Measurements from ENCODE around the gene ARFGAP3.

Gene ARFGAP3

GRCh38 chr22:42764895-42765363, 92.1 kb downstream of the ARFGAP3 start:
- H3K4me3 ChIP-seq (ENCODE audit: low read length) = peak overlapping the region; percentile 38
- no peaks in the 10 kb centered on the region for H3K9me2 ChIP-seq (replicated peaks; ENCODE audit: control insufficient read depth, low read length)
- H3K9me3 ChIP-seq (ENCODE audit: control insufficient read depth, insufficient read depth, low read length) = no peaks in the 10 kb centered on the region
- no peaks in the 10 kb centered on the region for H3K36me3 ChIP-seq (ENCODE audit: control insufficient read depth, low read length)
- peak overlapping the region; percentile 51 for H3K4me2 ChIP-seq (ENCODE audit: low read length)
- no peak for TF ChIP-seq EZH2phosphoT487 (IDR thresholded peaks at IDR 0.05; ENCODE audit: borderline replicate concordance, low read length)
- no peaks in the 10 kb centered on the region for H3K27me3 ChIP-seq (ENCODE audit: control insufficient read depth, low read length)
- no peaks in the 10 kb centered on the region for H4K20me1 ChIP-seq (ENCODE audit: control insufficient read depth, insufficient read depth, low read depth, low read length)
- H3K79me2 ChIP-seq (ENCODE audit: control insufficient read depth, low read length) = no peaks in the 10 kb centered on the region
- 0 out of 2 replicates have a peak, but pooled peaks cover 3% of the 10 kb centered on the region for H3F3A ChIP-seq (ENCODE audit: control insufficient read depth, insufficient read depth)
- peaks cover 47% of the 10 kb centered on the region for H3K4me1 ChIP-seq (ENCODE audit: control insufficient read depth, low read length)
- H3K27ac ChIP-seq (ENCODE audit: low read depth, low read length) = no peak overlapping the region

GRCh38 chr22:42763965-42764480, 93.0 kb downstream of the ARFGAP3 start:
- 0 out of 2 replicates have a peak, but pooled peaks cover 1% of the 10 kb centered on the region for H3F3A ChIP-seq (ENCODE audit: control insufficient read depth, insufficient read depth)
- peaks cover 38% of the 10 kb centered on the region for H3K4me1 ChIP-seq (ENCODE audit: control insufficient read depth, low read length)
- H3K79me2 ChIP-seq (ENCODE audit: control insufficient read depth, low read length) = no peaks in the 10 kb centered on the region
- no peak overlapping the region for H3K27ac ChIP-seq (ENCODE audit: low read depth, low read length)
- H3K4me3 ChIP-seq (ENCODE audit: low read length) = no peak overlapping the region
- H3K9me2 ChIP-seq (replicated peaks; ENCODE audit: control insufficient read depth, low read length) = no peaks in the 10 kb centered on the region
- no peaks in the 10 kb centered on the region for H3K27me3 ChIP-seq (ENCODE audit: control insufficient read depth, low read length)
- no peaks in the 10 kb centered on the region for H3K9me3 ChIP-seq (ENCODE audit: control insufficient read depth, insufficient read depth, low read length)
- H3K36me3 ChIP-seq (ENCODE audit: control insufficient read depth, low read length) = no peaks in the 10 kb centered on the region
- TF ChIP-seq EZH2phosphoT487 (IDR thresholded peaks at IDR 0.05; ENCODE audit: borderline replicate concordance, low read length) (no peak), CTCF (IDR thresholded peaks at IDR 0.05; ENCODE audit: low read depth, low read length, poor library complexity, severe bottlenecking) (no peak)
- no peak overlapping the region for H3K4me2 ChIP-seq (ENCODE audit: low read length)
- no peaks in the 10 kb centered on the region for H4K20me1 ChIP-seq (ENCODE audit: control insufficient read depth, insufficient read depth, low read depth, low read length)

- Histone ChIP-seq H3K9me3 (ENCODE audit: control insufficient read depth, insufficient read depth, low read length) (no peaks in the 10 kb centered on the region), H3K27ac (ENCODE audit: low read depth, low read length) (no peak overlapping the region), H4K20me1 (ENCODE audit: control insufficient read depth, insufficient read depth, low read depth, low read length) (no peaks in the 10 kb centered on the region), H3K9me2 (replicated peaks; ENCODE audit: control insufficient read depth, low read length) (no peaks in the 10 kb centered on the region), H3K4me2 (ENCODE audit: low read length) (no peak overlapping the region; the same call in 1 of the 2 replicates), H3F3A (ENCODE audit: control insufficient read depth, insufficient read depth) (no peaks in the 10 kb centered on the region), H3K4me1 (ENCODE audit: control insufficient read depth, low read length) (peaks cover 43% of the 10 kb centered on the region), H3K4me3 (ENCODE audit: low read length) (no peak overlapping the region), H3K79me2 (ENCODE audit: control insufficient read depth, low read length) (no peaks in the 10 kb centered on the region), H3K36me3 (ENCODE audit: control insufficient read depth, low read length) (no peaks in the 10 kb centered on the region), H3K27me3 (ENCODE audit: control insufficient read depth, low read length) (peaks cover 3% of the 10 kb centered on the region; the same call in 1 of the 2 replicates)
- TF ChIP-seq EZH2phosphoT487 (IDR thresholded peaks at IDR 0.05; ENCODE audit: borderline replicate concordance, low read length) = no peak
- TF ChIP-seq CTCF (IDR thresholded peaks at IDR 0.05; ENCODE audit: low read depth, low read length, poor library complexity, severe bottlenecking) = no peak
Observed at GRCh38 chr22:42760806-42761565, 96.1 kb downstream of the ARFGAP3 start.
